RWPE1 (cell line): ENCODE data around the gene LCE5A.
"Not testable (repeated sequence)": the region's sequence is repeated elsewhere in the genome, so short reads cannot be mapped to it uniquely, and the experiment has no call there.

ENCODE experiments used
- CTCF ChIA-PET: fragments of 350-600 bp; sonication (Branson Sonifier 250); formaldehyde crosslinking; extraction: SDS; loops from one replicate; lab custom pipeline; 2021; lab: Yijun Ruan, JAX
- POLR2A ChIA-PET: fragments of 400-600 bp; formaldehyde crosslinking; extraction: SDS; loops from one replicate; lab custom pipeline; 2020; ENCODE audit warnings: antibody characterized with exemption; ENCODE audit not compliant: low non-redundant PET; lab: Yijun Ruan, JAX
- DNase-seq: peaks from one replicate; pipeline ENCODE4 v3.0.0; 2012; ENCODE audit warnings: low spot score
- H3K27ac ChIP-seq: fragments of 450-650 bp; 2 replicates; pipeline ENCODE4 v1.5.1; 2017
- CTCF ChIP-seq: fragments of 450-650 bp; conservative IDR thresholded peaks from 2 replicates; pipeline ENCODE4 v1.5.1; 2017; ENCODE audit warnings: low read depth, mild to moderate bottlenecking

Gene LCE5A

GRCh38 chr1:152481869-152482664 is 28.5 kb upstream of the LCE5A start:
- no peak overlapping the region for H3K27ac ChIP-seq
- CTCF ChIA-PET = interaction anchor here (0.6 to 1.1 kb wide), 2 partner anchors 14 to 16 kb away, joined by 3 to 4 read pairs; no protein-coding TSS in a partner anchor
- POLR2A ChIA-PET = no interaction called here
- DNase-seq = no peak
- no peak for TF ChIP-seq CTCF

- POLR2A ChIA-PET = no interaction called here
- no peak for DNase-seq
- peak; percentile 23; the same call in 1 of the 2 replicates for TF ChIP-seq CTCF
- CTCF ChIA-PET = interaction anchor here (0.6 to 1.2 kb wide), 3 partner anchors 42 to 49 kb away, joined by 4 read pairs; no protein-coding TSS in a partner anchor
- peak overlapping the region; percentile 69 for H3K27ac ChIP-seq
Measured at GRCh38 chr1:152486400-152487006, 24.1 kb upstream of the LCE5A start.

GRCh38 chr1:152487871-152488270 is 22.7 kb upstream of the LCE5A start:
- no peak for TF ChIP-seq CTCF
- CTCF ChIA-PET = no interaction called here
- H3K27ac ChIP-seq = peak overlapping the region; percentile 95
- peak; percentile 39 for DNase-seq
- POLR2A ChIA-PET = no interaction called here

- POLR2A ChIA-PET, H3K27ac ChIP-seq, DNase-seq: not testable (repeated sequence)
- CTCF ChIA-PET = interaction anchor here (0.7 kb wide), 2 partner anchors 12 to 247 kb away, joined by 3 to 8 read pairs; no protein-coding TSS in a partner anchor
- TF ChIP-seq CTCF = peak; percentile 19; the same call in 1 of the 2 replicates
Measured at GRCh38 chr1:152491537-152491936, 19.1 kb upstream of the LCE5A start.

- ChIA-PET POLR2A (no interaction called here), CTCF (interaction anchor here (3.0 kb wide), 1 partner anchor 39 kb away, joined by 11 read pairs; no protein-coding TSS in a partner anchor)
- peak; percentile 57 for TF ChIP-seq CTCF
- no peak overlapping the region for H3K27ac ChIP-seq
- DNase-seq = no peak
Measured at GRCh38 chr1:152495066-152495675, 15.4 kb upstream of the LCE5A start.

- POLR2A ChIA-PET = no interaction called here
- CTCF ChIA-PET = interaction anchor here (0.6 to 1.3 kb wide), 4 partner anchors 15 to 364 kb away, joined by 3 to 4 read pairs (median 4); no protein-coding TSS in a partner anchor
- no peak; the same call in 1 of the 2 replicates for TF ChIP-seq CTCF
- H3K27ac ChIP-seq = no peak overlapping the region
- DNase-seq = no peak
Measured at GRCh38 chr1:152497273-152497672, 13.3 kb upstream of the LCE5A start.
